GM04504 (cell line): ENCODE measurements around the gene ANKRD13D.
A peak's percentile ranks its signal among the peaks of the same experiment; 100 is the strongest.

Experiments
- DNase-seq: peaks from one replicate; pipeline ENCODE4 v3.0.0-alpha.2; 2012; ENCODE audit warnings: low read depth

The ANKRD13D gene

DNA sequence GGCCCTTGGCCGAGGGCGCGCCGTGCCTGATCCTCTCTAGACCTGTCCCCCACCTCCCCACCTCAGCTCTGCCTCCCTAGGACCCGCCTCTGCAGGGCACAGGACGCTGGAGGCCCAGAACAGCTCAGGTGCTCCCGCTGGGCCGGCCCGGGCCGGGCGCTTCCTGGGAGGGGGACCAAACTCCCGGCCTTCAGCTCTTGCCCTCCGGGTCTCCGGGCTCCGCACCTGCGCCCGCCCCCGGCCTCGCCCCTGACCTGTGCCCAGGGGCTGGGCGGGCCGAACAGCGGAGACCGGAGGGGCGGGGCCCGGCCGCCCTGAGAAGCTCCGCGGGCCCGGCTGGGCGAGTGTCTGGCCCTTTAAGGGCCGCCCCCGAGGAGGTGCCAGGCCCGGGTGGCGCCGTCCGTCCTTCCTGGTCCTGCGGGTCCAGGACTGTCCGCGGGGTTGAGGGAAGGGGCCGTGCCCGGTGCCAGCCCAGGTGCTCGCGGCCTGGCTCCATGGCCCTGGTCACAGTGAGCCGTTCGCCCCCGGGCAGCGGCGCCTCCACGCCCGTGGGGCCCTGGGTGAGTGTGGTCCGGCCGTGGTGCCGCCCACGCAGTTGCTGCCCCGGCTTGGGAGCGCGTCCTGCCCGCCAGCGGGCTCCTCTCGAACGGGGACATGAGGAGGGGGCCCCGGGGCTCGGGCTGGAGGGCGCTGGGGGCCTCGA lies 14.2 kb downstream of the ANKRD13D start, which contains the start of gene SSH3:
Gene SSH3, plus strand, starts transcription at position 399 of the 703 bp plus-strand sequence. Its CDS starts 96 bp downstream, at position 495.
- no peak for DNase-seq

DNA sequence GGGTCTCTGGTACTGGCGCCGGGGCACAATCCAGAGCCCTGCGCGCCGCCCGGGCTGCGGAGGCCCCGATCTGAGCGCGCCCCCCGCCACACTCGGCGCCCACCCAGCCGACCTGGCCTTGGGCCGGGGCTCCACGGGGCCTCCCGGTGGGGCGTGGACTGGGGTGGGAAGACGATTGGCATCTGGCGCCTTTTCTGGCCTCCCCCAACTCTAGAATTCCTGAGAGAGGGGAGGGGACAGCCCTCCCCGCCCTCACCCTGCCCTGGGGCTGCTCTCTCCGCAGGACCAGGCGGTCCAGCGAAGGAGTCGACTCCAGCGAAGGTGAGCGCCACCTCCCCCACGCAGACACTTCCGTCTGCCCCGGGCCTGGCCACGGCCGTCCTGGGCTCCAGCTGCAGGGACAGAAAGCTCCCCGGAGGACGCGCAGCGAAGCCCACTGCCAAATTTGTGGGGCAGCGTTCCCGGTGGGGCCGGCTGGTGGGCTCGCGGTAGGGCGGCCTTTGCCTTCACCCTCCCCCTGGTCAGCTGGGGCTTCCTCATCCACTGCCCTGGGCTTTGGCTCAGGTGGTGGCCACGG lies 14.8 kb downstream of the ANKRD13D start:
- DNase-seq = no peak

GRCh38 chr11:67304511-67305113 lies 15.5 kb downstream of the ANKRD13D start:
- DNase-seq = no peak

DNA sequence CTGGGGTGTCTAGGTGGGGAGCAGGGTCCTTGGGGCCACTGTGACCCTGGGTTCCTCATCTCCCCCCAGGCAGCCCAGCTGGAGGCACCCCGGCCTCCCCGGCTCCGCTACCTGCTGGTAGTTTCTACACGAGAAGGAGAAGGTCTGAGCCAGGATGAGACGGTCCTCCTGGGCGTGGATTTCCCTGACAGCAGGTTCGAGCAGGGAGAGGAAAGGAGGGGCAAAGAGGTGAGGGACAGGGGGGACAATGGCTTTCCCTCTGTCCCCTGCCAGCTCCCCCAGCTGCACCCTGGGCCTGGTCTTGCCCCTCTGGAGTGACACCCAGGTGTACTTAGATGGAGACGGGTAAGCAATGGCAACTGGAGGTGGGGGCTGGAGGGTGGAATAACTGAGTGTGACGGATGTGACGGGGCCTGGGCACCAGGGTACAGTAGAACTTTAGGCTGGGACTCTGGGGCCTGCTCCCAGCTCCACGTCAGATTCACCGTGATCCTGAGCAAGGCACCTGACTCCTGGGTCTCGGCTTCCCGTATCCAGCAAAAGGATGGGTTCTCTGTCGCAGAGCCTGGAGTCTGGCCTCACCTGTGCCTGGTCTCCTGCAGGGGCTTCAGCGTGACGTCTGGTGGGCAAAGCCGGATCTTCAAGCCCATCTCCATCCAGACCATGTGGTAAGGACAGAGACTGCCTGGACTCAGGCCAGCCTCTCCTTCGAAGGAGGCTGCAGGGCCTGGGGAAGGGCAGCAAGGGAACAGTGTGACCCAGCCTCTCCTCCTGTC lies 17.9 kb downstream of the ANKRD13D start:
- DNase-seq = no peak

DNA sequence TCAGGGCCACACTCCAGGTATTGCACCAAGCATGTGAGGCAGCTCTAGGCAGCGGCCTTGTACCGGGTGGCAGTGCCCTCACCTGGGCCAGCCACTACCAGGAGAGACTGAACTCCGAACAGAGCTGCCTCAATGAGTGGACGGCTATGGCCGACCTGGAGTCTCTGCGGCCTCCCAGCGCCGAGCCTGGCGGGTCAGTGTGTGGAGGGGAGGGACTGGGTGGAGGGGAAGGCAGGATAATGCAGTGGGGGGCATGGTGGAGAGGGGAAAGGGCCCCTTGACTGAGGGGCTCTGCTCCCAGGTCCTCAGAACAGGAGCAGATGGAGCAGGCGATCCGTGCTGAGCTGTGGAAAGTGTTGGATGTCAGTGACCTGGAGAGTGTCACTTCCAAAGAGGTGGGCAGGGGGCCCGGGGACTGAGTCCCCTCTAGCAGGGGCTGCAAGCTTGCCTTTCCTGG lies 18.5 kb downstream of the ANKRD13D start:
- no peak for DNase-seq

DNA sequence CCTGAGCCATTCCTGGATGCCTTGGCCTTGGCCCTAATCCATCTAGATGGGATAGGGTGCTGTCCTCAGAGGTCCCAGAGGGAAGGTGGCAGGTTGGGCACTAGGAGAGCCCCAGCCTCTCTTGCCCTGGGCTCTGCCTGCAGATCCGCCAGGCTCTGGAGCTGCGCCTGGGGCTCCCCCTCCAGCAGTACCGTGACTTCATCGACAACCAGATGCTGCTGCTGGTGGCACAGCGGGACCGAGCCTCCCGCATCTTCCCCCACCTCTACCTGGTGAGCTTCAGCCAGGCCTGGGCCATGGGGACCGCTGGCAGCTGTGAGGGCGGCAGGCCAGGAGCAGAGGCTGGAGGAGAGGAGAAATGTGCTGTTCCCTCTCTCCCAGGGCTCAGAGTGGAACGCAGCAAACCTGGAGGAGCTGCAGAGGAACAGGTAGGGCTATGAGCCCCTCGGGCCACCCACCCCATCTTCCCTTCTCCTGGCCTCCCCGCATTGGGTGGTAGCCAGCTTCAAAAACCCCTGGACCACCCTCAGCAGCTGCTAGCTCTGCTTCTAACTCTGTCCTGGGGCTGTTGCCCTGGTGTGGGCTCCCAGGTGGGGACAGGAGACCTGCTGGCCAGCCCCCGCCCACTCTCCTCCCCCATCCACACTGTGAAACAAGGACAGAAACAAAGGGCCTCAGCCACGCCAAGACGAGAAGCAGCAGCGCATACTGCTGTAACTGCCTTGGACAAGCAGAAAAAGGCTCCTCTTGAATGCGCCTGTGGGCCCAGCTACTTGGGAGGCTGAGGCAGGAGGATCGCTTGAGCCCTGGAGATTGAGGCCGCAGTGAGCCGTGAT lies 19.1 kb downstream of the ANKRD13D start:
- DNase-seq = no peak

GRCh38 chr11:67309166-67309565 lies 20.1 kb downstream of the ANKRD13D start:
- DNase-seq = no peak

- no peak for DNase-seq
Observed at GRCh38 chr11:67309661-67310061, 20.6 kb downstream of the ANKRD13D start.

GRCh38 chr11:67310246-67311050 lies 21.3 kb downstream of the ANKRD13D start:
- DNase-seq = no peak

DNA sequence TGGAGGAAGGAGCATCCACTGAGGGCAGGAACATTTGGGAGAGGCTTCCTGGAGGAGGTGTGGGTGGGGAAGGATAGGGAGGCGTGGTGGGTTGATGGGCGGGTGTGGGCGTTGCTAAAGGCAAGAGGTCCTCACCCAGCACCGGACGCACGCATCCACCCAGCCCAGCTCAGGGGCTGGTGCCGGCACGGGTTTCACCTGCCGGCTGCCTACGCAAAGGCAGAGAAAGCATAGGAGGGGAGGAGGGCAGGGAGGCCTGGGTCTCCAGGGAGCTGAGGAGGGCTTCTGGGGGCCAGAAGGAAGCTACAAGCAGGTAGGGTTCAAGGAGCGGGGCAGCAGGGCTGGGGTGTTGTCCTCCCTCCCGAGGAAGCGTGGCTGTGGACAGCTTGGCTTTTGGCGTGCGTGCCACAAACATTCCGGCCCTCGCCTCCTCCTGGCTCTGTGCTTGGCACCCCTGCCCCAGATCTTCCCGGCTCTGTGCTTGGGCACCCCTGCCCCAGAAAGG lies 22.0 kb downstream of the ANKRD13D start:
- DNase-seq = no peak

DNA sequence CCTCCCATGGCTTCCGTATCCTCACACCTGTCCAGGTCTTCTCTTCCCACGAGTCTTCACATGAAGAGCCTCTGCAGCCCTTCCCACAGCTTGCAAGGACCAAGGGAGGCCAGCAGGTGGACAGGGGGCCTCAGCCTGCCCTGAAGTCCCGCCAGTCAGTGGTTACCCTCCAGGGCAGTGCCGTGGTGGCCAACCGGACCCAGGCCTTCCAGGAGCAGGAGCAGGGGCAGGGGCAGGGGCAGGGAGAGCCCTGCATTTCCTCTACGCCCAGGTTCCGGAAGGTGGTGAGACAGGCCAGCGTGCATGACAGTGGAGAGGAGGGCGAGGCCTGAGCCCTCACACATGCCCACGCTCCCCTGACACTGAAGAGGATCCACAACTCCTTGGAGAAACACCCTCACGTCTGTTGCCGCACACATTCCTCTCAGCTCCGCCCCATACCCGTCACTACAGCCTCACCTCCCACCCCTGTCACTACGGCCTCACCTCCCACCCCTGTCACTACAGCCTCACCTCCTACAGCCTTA lies 22.5 kb downstream of the ANKRD13D start:
- no peak for DNase-seq

GRCh38 chr11:67312187-67313021 lies 23.3 kb downstream of the ANKRD13D start:
- no peak for DNase-seq

GRCh38 chr11:67313125-67313890 lies 24.2 kb downstream of the ANKRD13D start:
- no peak for DNase-seq

DNA sequence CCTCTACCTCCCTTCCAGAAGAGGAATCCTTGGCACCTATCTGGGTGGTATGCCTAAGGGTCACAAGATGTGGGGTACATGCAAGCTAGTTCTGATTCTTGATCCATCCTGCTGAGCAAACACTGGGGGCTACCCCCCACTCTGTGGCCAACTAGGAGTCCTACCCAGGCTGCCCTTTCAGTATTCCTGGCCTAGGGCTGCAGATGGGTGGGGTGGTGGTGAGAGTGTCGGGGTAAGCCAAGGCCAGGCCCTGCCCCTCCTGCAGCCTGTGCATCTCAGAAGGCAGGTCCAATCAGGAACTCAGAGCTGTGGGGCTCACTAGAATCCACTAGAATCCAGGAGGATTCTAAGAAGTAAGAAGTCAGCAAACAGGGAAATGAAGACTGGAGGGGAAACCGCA lies 25.1 kb downstream of the ANKRD13D start:
- no peak for DNase-seq

DNA sequence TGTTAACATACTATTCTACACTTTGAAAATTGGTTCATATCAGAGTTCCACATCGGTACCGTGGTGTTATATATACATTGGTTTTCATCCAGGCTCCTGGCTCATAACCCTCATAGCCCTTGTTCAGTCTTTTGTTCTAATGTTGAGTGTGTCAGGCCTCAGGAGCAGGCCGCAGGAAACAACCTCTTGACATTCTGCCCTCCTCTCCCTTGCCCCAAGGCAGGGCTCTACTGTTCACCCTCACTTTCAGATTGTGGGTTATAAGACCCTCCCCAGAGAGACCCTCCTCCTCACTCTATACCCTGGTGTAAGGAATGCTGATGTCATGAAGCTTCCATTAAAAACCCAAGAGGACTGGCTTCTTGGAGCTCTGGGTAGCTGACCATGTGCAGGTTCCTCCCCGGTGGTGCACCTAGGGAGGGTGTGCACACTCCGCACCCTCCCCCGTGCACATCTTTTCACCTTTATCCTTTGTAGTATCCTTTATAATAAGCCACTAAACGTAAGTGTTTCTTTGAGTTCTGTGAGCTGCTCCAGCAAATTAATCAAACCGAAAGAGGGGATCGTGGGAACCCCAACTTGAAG lies 26.3 kb downstream of the ANKRD13D start:
- no peak for DNase-seq

- no peak for DNase-seq
Observed at GRCh38 chr11:67316882-67317204, 27.7 kb downstream of the ANKRD13D start.

DNA sequence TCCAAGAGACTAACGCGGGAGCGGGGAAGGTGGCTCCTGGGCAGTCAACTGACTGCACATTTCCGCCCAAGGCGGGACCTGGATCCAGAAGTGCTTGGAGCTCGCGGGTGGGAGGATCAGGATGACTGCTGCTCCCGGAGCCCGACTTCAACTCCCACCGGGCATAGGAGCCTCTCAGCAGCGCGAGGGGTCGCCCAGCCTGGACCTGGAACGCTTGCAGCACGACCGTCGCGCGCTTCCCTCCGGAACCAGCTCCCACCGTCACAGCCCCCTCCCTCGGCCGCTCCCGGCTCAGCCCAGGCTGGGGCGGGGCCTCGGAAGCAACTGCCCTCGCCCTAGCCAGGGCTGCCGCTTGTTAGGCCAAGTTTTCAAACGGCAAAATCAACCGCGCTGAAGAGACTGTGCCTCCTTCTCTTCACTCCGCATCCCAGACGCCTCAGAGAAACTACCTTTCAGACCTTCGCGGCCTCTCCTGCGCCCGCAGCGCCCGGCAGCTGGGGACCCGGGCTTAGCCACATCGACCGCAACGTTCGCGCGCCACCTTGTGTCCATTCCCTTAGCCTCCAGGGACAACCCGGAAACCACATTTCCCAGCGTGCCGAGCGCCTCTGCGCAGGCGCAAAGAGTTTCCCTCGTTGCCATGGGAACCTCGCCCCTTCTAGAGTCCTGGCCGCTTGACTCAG lies 28.2 kb downstream of the ANKRD13D start:
- peak; percentile 84 for DNase-seq
